ENCODE results near the gene FBXO34. TPM values are rescaled to one million over a fixed set of nuclear protein-coding genes. Genes with fewer than 3 reads are reported as not detected.
A peak's percentile ranks its signal among the peaks of the same experiment; 100 is the strongest.

The FBXO34 gene
- total and polyA plus RNA-seq, 9 of the 15 experiments (the other 6 are each of a cell fraction or from before 2014, with no cell fraction given), result 6.3 to 24.9 (median 16.2) TPM

DNA sequence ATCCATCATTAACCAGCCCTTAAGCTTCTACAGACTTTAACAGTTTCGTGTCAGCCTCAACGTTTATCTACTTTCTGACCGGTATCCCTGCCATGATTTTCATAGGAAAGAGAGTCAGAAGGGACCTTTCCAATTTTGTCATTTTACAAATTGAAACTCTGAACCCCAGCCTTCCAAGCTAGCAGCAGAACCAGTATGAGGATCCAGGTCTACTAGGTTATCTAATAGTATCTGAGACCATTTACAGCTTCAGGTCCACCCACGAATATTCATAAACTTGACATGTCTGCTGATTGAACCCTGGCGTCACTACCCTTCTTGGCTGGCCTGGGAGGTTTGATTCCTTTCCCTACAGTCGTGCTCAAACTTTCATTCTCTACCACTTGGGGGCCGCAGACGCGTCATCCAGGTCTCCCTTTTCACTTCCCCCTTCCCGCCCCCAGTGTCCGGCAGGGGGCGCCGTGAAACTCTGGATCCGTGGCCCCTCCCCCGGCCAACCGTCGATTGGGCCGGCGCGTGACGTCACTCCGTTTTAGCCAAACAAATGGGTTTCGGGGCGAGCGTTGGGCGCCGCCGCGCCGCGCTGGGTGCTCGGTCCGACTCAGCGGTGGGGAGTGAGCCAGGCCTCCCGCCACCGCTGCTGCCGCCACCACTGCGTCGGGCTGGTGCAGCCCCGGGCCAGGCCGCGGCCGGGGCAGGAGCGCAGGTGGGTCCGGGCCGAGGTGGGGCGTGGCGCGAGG lies at the start of gene FBXO34 (continued):
- TF ChIP-seq, protein P1, sequence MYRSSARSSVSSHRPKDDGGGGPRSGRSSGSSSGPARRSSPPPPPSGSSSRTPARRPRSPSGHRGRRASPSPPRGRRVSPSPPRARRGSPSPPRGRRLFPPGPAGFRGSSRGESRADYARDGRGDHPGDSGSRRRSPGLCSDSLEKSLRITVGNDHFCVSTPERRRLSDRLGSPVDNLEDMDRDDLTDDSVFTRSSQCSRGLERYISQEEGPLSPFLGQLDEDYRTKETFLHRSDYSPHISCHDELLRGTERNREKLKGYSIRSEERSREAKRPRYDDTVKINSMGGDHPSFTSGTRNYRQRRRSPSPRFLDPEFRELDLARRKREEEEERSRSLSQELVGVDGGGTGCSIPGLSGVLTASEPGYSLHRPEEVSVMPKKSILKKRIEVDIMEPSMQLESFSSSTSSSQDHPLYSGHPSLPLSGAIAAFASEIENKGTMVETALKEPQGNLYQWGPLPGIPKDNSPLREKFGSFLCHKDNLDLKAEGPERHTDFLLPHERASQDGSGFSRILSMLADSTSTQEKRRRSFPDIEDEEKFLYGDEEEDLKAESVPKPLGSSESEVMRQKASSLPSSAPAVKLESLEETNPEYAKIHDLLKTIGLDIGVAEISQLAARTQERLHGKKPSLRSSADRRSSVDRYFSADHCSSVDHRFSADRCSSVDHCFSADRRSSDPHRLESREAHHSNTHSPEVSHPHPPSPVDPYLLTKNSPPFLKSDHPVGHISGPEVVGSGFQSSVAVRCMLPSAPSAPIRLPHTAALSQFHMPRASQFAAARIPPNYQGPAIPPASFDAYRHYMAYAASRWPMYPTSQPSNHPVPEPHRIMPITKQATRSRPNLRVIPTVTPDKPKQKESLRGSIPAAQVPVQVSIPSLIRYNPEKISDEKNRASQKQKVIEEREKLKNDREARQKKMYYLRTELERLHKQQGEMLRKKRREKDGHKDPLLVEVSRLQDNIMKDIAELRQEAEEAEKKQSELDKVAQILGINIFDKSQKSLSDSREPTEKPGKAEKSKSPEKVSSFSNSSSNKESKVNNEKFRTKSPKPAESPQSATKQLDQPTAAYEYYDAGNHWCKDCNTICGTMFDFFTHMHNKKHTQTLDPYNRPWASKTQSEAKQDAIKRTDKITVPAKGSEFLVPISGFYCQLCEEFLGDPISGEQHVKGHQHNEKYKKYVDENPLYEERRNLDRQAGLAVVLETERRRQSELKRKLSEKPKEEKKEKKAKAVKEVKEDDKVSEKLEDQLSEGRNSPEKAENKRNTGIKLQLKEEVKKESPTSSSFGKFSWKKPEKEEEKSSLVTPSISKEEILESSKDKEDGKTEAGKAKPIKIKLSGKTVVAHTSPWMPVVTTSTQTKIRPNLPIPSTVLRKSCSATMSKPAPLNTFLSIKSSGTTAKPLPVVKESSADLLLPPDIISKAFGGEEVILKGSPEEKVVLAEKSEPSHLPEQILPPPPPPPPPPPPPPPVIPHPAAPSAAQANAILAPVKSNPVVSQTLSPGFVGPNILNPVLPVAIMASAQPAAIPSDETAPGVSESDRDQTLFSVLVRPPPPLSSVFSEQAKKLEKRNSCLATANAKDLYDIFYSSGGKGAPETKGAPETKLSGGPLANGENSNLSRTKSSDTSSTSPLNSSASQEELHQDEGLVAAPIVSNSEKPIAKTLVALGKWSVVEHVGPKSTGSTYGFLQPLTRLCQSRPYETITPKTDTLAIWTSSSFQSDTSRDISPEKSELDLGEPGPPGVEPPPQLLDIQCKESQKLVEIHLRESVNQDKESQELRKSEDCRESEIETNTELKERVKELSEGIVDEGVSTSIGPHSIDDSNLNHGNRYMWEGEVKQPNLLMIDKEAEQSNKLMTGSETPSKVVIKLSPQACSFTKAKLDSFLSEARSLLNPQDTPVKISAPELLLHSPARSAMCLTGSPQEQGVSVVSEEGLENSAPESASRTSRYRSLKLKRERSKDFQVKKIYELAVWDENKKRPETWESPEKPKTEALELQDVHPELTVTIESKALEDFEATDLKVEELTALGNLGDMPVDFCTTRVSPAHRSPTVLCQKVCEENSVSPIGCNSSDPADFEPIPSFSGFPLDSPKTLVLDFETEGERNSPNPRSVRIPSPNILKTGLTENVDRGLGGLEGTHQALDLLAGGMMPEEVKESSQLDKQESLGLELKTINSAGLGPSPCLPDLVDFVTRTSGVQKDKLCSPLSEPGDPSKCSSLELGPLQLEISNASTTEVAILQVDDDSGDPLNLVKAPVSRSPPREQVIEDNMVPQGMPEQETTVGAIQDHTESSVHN (IDR thresholded peaks at IDR 0.05; ENCODE audit: borderline replicate concordance in 1 of 2, low read depth in 1 of 2), result no peak
- TF ChIP-seq PYGO2 (tag; IDR thresholded peaks at IDR 0.05), result no peak
- TF ChIP-seq POLR2AphosphoS5 (IDR thresholded peaks at IDR 0.05; ENCODE audit: control insufficient read depth, insufficient read depth, low read depth, low read length), result peak; percentile 45; the same call in 1 of the 2 replicates
- no peak for TF ChIP-seq TAF7 (tag; IDR thresholded peaks at IDR 0.05)
- no peak for TF ChIP-seq MTF1 (CRISPR knock-in tag; IDR thresholded peaks at IDR 0.05; ENCODE audit: borderline replicate concordance)
- TF ChIP-seq KDM5B (IDR thresholded peaks at IDR 0.05; ENCODE audit: insufficient replicate concordance, low read depth, low read length), result peak; percentile 56
- TF ChIP-seq ZNF699 (CRISPR knock-in tag; IDR thresholded peaks at IDR 0.05; ENCODE audit: insufficient replicate concordance), result no peak
- TF ChIP-seq, protein P2, sequence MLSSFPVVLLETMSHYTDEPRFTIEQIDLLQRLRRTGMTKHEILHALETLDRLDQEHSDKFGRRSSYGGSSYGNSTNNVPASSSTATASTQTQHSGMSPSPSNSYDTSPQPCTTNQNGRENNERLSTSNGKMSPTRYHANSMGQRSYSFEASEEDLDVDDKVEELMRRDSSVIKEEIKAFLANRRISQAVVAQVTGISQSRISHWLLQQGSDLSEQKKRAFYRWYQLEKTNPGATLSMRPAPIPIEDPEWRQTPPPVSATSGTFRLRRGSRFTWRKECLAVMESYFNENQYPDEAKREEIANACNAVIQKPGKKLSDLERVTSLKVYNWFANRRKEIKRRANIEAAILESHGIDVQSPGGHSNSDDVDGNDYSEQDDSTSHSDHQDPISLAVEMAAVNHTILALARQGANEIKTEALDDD (IDR thresholded peaks at IDR 0.05), result peak; percentile 42; the same call in 1 of the 2 replicates
- TF ChIP-seq, protein P3, sequence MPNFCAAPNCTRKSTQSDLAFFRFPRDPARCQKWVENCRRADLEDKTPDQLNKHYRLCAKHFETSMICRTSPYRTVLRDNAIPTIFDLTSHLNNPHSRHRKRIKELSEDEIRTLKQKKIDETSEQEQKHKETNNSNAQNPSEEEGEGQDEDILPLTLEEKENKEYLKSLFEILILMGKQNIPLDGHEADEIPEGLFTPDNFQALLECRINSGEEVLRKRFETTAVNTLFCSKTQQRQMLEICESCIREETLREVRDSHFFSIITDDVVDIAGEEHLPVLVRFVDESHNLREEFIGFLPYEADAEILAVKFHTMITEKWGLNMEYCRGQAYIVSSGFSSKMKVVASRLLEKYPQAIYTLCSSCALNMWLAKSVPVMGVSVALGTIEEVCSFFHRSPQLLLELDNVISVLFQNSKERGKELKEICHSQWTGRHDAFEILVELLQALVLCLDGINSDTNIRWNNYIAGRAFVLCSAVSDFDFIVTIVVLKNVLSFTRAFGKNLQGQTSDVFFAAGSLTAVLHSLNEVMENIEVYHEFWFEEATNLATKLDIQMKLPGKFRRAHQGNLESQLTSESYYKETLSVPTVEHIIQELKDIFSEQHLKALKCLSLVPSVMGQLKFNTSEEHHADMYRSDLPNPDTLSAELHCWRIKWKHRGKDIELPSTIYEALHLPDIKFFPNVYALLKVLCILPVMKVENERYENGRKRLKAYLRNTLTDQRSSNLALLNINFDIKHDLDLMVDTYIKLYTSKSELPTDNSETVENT (CRISPR knock-in tag; IDR thresholded peaks at IDR 0.05), result peak; percentile 91
